OCI-LY7 (cell line): ENCODE data around the gene BCL7A.

Experiments used
- EZH2phosphoT487 ChIP-seq: fragments of 200-600 bp; sonication (generic); IDR thresholded peaks from 2 replicates; pipeline ENCODE4 v1.6.1; 2018; ENCODE audit warnings: low read depth, borderline replicate concordance, mild to moderate bottlenecking, mixed run types, antibody characterized with exemption, low read length, moderate library complexity, mixed read lengths
- TF ChIP-seq, protein P1 (sequence below): fragments of 200-600 bp; sonication (generic); conservative IDR thresholded peaks from 2 replicates; pipeline ENCODE4 v1.5.1; 2014; ENCODE audit warnings: mild to moderate bottlenecking, antibody characterized with exemption, low read length, moderate library complexity, mixed read lengths

DNA sequence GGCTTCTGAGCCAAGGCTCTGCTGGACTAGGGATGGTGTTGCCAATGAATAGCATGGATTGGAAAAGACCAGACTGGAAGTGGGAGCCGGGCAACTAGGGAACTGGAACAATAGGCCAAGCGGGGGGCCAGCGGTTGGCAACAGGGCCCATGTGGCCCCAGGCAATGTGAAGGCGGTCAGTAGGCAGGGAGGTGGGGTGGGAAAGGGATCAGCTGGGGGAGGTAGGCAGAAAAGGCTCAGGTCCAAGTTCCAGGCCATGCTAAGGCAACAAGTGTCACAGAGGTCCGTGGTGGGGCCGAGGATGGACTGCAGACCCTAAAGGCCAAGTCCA, 42.0 kb downstream of the BCL7A start:
- TF ChIP-seq, protein P1, sequence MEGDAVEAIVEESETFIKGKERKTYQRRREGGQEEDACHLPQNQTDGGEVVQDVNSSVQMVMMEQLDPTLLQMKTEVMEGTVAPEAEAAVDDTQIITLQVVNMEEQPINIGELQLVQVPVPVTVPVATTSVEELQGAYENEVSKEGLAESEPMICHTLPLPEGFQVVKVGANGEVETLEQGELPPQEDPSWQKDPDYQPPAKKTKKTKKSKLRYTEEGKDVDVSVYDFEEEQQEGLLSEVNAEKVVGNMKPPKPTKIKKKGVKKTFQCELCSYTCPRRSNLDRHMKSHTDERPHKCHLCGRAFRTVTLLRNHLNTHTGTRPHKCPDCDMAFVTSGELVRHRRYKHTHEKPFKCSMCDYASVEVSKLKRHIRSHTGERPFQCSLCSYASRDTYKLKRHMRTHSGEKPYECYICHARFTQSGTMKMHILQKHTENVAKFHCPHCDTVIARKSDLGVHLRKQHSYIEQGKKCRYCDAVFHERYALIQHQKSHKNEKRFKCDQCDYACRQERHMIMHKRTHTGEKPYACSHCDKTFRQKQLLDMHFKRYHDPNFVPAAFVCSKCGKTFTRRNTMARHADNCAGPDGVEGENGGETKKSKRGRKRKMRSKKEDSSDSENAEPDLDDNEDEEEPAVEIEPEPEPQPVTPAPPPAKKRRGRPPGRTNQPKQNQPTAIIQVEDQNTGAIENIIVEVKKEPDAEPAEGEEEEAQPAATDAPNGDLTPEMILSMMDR: no peak
- TF ChIP-seq EZH2phosphoT487: no peak
